Erythroblast (primary cell): ENCODE measurements around the gene KRTAP5-1.

Source experiments
- GATA1 ChIP-seq: IDR thresholded peaks from 2 replicates; pipeline ENCODE4 v1.6.1; 2011; ENCODE audit warnings: low read depth, mild to moderate bottlenecking, control low read depth, low read length, moderate library complexity
- POLR2A ChIP-seq: IDR thresholded peaks from 2 replicates; pipeline ENCODE4 v1.6.1; 2011; ENCODE audit warnings: mild to moderate bottlenecking, low read length

DNA sequence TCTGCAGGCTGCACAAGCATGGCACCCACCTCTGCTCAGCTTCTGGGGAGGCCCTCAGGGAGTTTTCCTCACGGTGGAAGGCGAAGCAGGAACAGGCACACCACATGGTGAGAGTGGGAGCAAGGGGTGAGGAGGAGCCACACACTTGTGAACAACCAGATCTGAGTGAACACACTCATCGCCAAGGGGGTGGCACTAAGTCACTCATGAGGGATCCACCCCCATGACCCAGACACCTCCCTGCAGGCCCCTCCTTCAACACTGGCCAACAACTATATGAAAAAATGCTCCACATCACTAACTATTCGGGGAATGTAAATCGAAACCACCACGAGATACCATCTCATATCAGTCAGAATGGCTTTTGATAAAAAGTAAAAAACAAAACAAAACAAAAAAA is 13.7 kb upstream of the KRTAP5-1 start:
- no peak for TF ChIP-seq POLR2A
- TF ChIP-seq GATA1 = no peak
